Kasumi-1 (cell line): ENCODE results near the gene SLC16A5.
A peak's percentile ranks its signal among the peaks of the same experiment; 100 is the strongest.
"Not testable (repeated sequence)": the region's sequence is repeated elsewhere in the genome, so short reads cannot be mapped to it uniquely, and the experiment has no call there.

Source experiments
- DNase-seq, 2 experiments: peaks; one replicate each; lab custom pipeline; 2025; lab: John Stamatoyannopoulos, UW

The SLC16A5 gene

GRCh38 chr17:75087558-75088453 lies at the start of gene SLC16A5:
Gene SLC16A5 (plus strand): TSS chr17:75087954. CDS start chr17:75093637, 5,683 bp downstream.
- peak; percentile 91 to 93 for DNase-seq

GRCh38 chr17:75039238-75039637 lies 48.5 kb upstream of the SLC16A5 start:
- peak; percentile 78 to 87 for DNase-seq

- no peak for DNase-seq
Measured at GRCh38 chr17:75041656-75042280, 46.0 kb upstream of the SLC16A5 start.

GRCh38 chr17:75043789-75044188 lies 44.0 kb upstream of the SLC16A5 start:
- not testable (repeated sequence) for DNase-seq

GRCh38 chr17:75044716-75045115 lies 43.0 kb upstream of the SLC16A5 start:
- no peak for DNase-seq

- DNase-seq: not testable (repeated sequence)
Measured at GRCh38 chr17:75045946-75046406, 41.8 kb upstream of the SLC16A5 start.

- peak; percentile 98 to 99 for DNase-seq
Measured at GRCh38 chr17:75046407-75047289, 41.1 kb upstream of the SLC16A5 start, which contains the start of the genes ATP5PD and KCTD2. Gene ATP5PD (minus strand): TSS chr17:75046969. CDS start chr17:75042650, 4,319 bp downstream. Gene KCTD2 (plus strand): TSS chr17:75047225. CDS start chr17:75047251, 26 bp downstream.

- peak in 1 of 2 experiments; percentile 36 for DNase-seq
Measured at GRCh38 chr17:75047398-75048098, 40.2 kb upstream of the SLC16A5 start.

- DNase-seq: no peak
Measured at GRCh38 chr17:75048249-75048878, 39.4 kb upstream of the SLC16A5 start.

GRCh38 chr17:75049057-75049456 lies 38.7 kb upstream of the SLC16A5 start:
- no peak for DNase-seq

GRCh38 chr17:75049706-75050105 lies 38.0 kb upstream of the SLC16A5 start:
- no peak for DNase-seq

GRCh38 chr17:75051941-75052340 lies 35.8 kb upstream of the SLC16A5 start:
- no peak for DNase-seq

GRCh38 chr17:75059369-75060345 lies 28.1 kb upstream of the SLC16A5 start:
- peak; percentile 92 to 98 for DNase-seq

- DNase-seq: no peak
Measured at GRCh38 chr17:75060434-75061054, 27.2 kb upstream of the SLC16A5 start.

- no peak for DNase-seq
Measured at GRCh38 chr17:75061055-75061438, 26.7 kb upstream of the SLC16A5 start.

GRCh38 chr17:75061618-75062017 lies 26.1 kb upstream of the SLC16A5 start:
- DNase-seq: no peak

- no peak for DNase-seq
Measured at GRCh38 chr17:75063201-75063600, 24.6 kb upstream of the SLC16A5 start.

- DNase-seq: no peak
Measured at GRCh38 chr17:75063626-75064025, 24.1 kb upstream of the SLC16A5 start.

- DNase-seq: no peak
Measured at GRCh38 chr17:75064040-75064439, 23.7 kb upstream of the SLC16A5 start.
